ENCODE data around the gene ZMAT1. TPM values are rescaled to one million over a fixed set of nuclear protein-coding genes. Genes with fewer than 3 reads are reported as not detected.

ZMAT1 gene
- total RNA-seq, 3 donors from 2014 or later: 0.95 to 1.1 (median 1.1) TPM

Other genes with a start within 250 kb of the ZMAT1 start
- gene TCEAL2, start 193.7 kb upstream of the ZMAT1 start, total RNA-seq: not detected
- gene TCEAL6, start 210.5 kb upstream of the ZMAT1 start, total RNA-seq: not detected
- gene BEX5, start 223.9 kb upstream of the ZMAT1 start, total RNA-seq: 1 to 10 TPM; 1.2 to 1.9 (median 1.8) TPM